ENCODE measurements around the gene KMT2D.

DNA sequence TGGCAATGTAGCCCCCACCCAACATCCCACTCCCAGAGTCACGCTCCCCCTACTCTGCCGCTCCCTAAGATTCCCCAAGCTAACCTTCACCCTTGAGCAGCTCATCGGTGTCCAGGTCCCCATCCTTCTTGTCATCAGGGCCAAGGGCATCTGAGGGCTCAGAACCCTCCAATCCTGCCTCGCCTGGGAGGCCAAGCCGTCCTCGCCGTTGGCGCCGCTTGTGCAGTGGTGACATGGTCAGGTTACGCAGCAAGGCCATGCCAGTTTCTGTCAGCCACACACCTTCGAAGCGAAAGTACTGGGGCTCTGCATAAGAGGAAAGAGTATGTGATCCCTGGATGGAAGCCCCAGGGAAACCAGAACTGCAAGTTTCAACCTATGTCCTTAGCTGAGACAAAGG is 15.9 kb downstream of the KMT2D start:
- TF ChIP-seq CTCF (IDR thresholded peaks at IDR 0.05) (no peak), POLR2A (IDR thresholded peaks at IDR 0.05) (no peak)

Data from testis (tissue), 2 donors.